PC-3 (cell line): ENCODE measurements around the gene PSMD5.

Experiments
- EZH2 ChIP-seq: fragments of 300-600 bp; sonication (generic); IDR thresholded peaks from one replicate; pipeline ENCODE4 v1.6.1; 2017; ENCODE audit warnings: antibody characterized with exemption, mild to moderate bottlenecking, low read length; ENCODE audit not compliant: unreplicated experiment
- TF ChIP-seq, protein P1 (sequence below): fragments of 300-600 bp; sonication (generic); conservative IDR thresholded peaks from 2 replicates; pipeline ENCODE4 v1.5.1; 2017; ENCODE audit warnings: antibody characterized with exemption, low read depth, mild to moderate bottlenecking, low read length

DNA sequence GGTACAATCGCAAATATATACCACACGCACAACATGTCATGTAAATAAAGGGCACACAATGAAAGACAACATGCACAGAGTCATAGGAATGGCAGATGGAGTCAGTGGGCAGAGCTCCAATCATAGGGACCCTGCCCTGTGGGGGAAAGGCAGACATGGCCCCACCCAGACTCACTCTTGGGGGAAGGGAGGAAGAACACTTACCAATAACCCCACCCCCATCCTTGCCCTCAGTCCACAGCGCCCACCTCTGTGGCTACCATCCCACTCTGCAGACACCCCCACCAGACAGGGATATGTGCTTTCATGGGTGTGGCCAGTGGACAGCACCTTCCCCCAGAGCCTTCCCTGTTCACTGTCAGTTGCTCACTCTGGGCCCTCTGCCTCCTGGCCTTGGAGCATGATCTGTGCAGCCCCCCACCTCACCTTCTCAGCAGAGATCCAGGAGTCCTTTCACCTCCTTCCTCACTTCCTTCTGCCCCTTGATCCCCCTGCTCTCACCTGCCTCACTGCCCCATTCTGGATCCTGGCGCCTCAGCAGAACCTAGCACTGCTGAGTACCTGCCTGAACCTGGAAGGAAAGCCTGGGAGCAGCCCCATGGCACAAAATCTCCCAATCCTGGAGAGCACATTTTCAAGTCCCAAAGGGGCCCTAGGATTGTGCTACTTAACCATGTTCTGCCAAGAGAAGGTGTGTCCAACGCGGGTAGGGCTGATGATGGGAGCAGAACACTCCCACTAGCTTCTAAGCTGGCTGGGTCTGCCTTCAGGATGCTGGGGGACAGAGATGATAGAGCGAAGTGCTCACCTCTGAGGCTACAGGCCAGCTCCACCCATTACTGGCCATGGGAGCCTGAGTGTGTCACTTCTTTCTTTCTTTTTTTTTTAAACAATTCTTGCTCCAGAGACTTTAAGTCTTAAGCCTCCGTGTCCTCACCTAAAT, 35.7 kb upstream of the PSMD5 start:
- TF ChIP-seq, protein P1, sequence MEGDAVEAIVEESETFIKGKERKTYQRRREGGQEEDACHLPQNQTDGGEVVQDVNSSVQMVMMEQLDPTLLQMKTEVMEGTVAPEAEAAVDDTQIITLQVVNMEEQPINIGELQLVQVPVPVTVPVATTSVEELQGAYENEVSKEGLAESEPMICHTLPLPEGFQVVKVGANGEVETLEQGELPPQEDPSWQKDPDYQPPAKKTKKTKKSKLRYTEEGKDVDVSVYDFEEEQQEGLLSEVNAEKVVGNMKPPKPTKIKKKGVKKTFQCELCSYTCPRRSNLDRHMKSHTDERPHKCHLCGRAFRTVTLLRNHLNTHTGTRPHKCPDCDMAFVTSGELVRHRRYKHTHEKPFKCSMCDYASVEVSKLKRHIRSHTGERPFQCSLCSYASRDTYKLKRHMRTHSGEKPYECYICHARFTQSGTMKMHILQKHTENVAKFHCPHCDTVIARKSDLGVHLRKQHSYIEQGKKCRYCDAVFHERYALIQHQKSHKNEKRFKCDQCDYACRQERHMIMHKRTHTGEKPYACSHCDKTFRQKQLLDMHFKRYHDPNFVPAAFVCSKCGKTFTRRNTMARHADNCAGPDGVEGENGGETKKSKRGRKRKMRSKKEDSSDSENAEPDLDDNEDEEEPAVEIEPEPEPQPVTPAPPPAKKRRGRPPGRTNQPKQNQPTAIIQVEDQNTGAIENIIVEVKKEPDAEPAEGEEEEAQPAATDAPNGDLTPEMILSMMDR: no peak
- TF ChIP-seq EZH2: no peak
